Fibroblast of pulmonary artery (primary cell): Measurements from ENCODE around the gene GUCY2C.
"Not testable (repeated sequence)": the region's sequence is repeated elsewhere in the genome, so short reads cannot be mapped to it uniquely, and the experiment has no call there.

ENCODE experiments used
- DNase-seq: peaks from one replicate; pipeline ENCODE4 v3.0.0-alpha.2; 2010; ENCODE audit warnings: low read depth
- H3K4me3 ChIP-seq: replicated peaks from 2 replicates; pipeline ENCODE4 v1.5.1; 2011; ENCODE audit warnings: low read depth, mild to moderate bottlenecking, control low read depth, low read length, moderate library complexity
- CTCF ChIP-seq: IDR thresholded peaks from 2 replicates; pipeline ENCODE4 v1.5.1; 2011; ENCODE audit warnings: mild to moderate bottlenecking, control low read depth, low read length, inconsistent platforms; ENCODE audit errors: missing control alignments

The GUCY2C gene

GRCh38 chr12:14689996-14690395, 6.4 kb downstream of the GUCY2C start:
- no peak overlapping the region for H3K4me3 ChIP-seq
- TF ChIP-seq CTCF = no peak
- no peak for DNase-seq

- DNase-seq = no peak
- H3K4me3 ChIP-seq = no peak overlapping the region
- no peak for TF ChIP-seq CTCF
Observed at GRCh38 chr12:14689144-14689543, 7.3 kb downstream of the GUCY2C start.

GRCh38 chr12:14682231-14682630, 14.2 kb downstream of the GUCY2C start:
- not testable (repeated sequence) for H3K4me3 ChIP-seq, DNase-seq

GRCh38 chr12:14681625-14682024, 14.8 kb downstream of the GUCY2C start:
- DNase-seq = no peak
- TF ChIP-seq CTCF = no peak
- no peak overlapping the region for H3K4me3 ChIP-seq

- no peak overlapping the region for H3K4me3 ChIP-seq
- DNase-seq = no peak
- no peak for TF ChIP-seq CTCF
Observed at GRCh38 chr12:14681190-14681589, 15.2 kb downstream of the GUCY2C start.

GRCh38 chr12:14678547-14679150, 17.8 kb downstream of the GUCY2C start:
- H3K4me3 ChIP-seq = no peak overlapping the region
- TF ChIP-seq CTCF = no peak
- DNase-seq = no peak

GRCh38 chr12:14668591-14668990, 27.8 kb downstream of the GUCY2C start:
- DNase-seq = no peak

More at GRCh38 chr12:14668591-14668990, 27.8 kb downstream of the GUCY2C start:
- H3K4me3 ChIP-seq = no peak overlapping the region
- no peak for TF ChIP-seq CTCF
